C4-2B (cell line): ENCODE measurements around the gene NELFA.

Experiments
- H3K27ac ChIP-seq: fragments of 450-650 bp; 2 replicates; pipeline ENCODE4 v1.5.1; 2017
- ZFX ChIP-seq: fragments of 450-650 bp; IDR thresholded peaks from 2 replicates; pipeline ENCODE4 v1.6.1; 2017
- TF ChIP-seq, protein P1 (sequence below): fragments of 450-650 bp; conservative IDR thresholded peaks from 2 replicates; pipeline ENCODE4 v1.5.1; 2017; ENCODE audit warnings: mild to moderate bottlenecking

The NELFA gene

DNA sequence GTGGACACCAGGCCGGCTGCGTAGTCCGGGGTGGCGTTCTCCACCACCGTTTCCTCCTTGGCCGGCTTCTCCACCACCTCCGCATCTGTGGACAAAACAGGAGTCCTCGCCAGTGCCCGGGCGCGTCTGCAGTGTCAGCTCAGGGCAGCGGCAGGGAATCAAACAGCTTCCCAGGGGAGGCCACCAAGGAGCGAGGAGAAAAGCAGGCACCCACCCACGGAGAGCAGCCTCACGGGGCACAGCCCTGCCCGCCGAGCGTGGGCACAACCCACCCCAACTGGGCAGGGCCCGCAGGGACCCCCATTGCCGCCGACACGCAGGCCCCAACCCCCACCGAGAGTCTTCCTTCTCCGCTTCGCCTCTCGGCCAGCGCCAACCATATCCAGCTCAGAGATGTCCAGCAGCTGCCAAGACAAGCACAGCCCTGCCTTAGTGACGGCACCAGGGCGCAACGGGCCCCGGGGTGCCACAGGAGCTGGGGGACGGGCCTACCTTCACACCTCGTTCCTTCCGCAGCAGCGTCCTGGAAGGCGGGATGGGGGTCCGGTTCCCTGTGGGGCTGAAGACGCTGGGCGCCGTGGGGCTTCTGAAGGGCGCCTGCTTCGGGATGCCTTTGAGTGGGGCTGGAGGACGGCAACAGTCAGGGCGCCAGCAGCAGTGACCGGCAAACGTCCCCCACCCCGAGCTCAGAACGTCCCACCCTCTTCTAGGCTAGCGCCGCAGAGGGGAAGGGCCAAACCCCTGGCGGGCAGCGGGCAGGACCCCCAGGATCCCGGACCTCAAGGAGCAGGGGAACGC lies 22.8 kb downstream of the NELFA start:
- no peak overlapping the region for H3K27ac ChIP-seq
- no peak for TF ChIP-seq ZFX
- TF ChIP-seq, protein P1, sequence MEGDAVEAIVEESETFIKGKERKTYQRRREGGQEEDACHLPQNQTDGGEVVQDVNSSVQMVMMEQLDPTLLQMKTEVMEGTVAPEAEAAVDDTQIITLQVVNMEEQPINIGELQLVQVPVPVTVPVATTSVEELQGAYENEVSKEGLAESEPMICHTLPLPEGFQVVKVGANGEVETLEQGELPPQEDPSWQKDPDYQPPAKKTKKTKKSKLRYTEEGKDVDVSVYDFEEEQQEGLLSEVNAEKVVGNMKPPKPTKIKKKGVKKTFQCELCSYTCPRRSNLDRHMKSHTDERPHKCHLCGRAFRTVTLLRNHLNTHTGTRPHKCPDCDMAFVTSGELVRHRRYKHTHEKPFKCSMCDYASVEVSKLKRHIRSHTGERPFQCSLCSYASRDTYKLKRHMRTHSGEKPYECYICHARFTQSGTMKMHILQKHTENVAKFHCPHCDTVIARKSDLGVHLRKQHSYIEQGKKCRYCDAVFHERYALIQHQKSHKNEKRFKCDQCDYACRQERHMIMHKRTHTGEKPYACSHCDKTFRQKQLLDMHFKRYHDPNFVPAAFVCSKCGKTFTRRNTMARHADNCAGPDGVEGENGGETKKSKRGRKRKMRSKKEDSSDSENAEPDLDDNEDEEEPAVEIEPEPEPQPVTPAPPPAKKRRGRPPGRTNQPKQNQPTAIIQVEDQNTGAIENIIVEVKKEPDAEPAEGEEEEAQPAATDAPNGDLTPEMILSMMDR: no peak

DNA sequence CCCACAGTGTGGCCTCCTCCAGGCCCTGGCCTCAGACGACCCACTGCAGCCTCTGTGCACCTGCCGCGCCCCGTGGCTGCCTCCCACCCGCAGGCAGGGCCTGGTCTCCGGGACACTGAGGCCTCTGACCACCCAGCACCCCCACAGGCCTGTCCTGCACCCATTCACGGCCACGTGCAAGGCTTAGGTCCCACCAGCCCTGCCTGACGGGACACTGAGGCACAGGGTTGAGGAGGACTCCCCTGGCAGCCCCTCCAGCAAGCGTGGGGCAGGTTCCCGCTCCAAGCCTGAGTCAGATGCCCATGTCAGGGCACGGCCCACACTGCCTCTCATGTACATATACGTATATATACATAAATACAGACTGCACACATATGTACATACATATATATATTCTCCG lies 23.5 kb downstream of the NELFA start:
- TF ChIP-seq, protein P1: no peak
- no peak for TF ChIP-seq ZFX
- no peak overlapping the region for H3K27ac ChIP-seq

DNA sequence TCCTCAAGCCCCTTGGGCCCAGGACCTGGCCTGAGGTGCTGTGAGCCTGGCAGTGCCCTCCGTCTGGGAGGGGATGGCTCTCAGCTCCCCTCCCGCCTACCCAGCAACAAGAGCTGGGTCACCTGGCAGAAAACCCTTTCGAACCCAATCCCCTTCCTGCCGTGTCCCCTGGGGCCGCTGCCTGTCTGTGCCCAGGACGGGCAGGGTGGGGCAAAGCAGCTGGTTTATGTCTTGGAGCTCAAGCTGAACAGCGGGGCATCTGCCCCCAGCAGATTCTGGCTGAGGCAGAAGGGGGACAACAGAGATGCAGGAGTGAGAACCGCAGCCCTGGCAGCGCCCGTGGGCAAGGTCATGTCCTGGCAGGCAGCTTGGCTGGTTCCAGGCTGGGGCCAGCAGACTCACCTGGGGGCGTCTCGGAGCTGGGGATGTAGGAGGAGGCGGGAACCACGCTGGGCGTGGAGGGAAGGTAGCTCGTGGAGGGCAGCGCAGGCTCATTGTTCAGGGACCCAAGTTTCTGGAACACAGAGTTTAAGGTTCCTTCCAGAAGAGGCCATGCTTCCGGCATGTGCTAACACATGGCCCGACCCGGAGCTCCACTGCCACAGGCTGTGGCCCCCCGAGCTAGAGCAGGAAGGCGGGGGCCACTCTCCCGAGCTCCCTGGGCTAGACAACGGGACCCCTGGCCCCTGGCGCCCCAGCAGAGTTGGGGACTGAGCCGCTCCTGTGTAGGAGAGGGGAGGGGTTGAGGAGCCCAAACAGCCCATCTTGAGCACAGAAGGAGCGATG lies 24.2 kb downstream of the NELFA start:
- no peak overlapping the region for H3K27ac ChIP-seq
- TF ChIP-seq, protein P1: no peak
- no peak for TF ChIP-seq ZFX

GRCh38 chr4:1983846-1984405 lies 24.8 kb downstream of the NELFA start:
- H3K27ac ChIP-seq: no peak overlapping the region
- TF ChIP-seq, protein P1: no peak
- TF ChIP-seq ZFX: no peak

GRCh38 chr4:1983053-1983845 lies 25.5 kb downstream of the NELFA start:
- TF ChIP-seq, protein P1: no peak
- no peak for TF ChIP-seq ZFX
- H3K27ac ChIP-seq: no peak overlapping the region

DNA sequence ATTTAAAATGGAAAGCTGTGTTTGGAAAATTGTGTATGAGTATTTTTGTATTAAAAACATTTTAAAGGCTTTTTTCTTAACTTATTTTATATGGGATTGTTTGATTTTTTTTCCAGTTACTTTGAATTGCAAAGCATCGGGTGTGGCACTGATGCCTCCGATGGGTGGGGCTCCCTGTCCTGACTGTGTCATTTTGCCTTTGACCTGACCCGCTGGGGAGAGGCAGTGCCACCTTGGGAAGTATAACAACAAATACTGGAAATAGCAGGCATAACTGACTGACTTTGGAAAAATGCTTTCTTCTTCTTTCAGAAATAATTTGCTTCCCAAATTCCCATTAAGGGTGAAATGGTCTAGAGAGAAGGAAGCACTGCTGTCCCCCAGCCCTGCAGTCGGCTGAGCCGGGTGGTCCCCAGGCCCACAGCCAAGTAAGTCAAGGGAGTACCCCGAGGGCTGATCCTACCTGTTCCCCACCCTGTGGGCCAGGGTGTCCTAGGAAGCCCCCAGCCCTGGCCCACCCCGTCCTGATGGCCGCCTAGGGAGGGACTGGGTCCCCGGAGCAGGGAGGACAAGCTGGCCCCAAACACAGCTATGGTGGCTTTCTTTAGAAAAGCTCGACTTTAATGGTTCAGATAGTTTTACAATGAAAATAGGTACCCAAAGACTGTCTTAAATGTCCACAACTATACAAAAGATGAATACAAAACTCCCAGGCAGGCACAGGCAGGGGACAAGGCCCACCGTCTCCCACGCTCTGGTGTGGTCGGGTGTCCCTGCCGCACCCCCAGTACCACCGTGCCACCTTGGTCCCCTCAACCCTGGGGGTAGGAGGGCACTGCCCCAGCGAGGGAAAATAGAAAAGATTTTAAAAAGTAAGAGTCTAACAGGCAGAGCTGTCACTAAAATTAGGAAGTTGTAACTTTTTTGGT lies 26.4 kb downstream of the NELFA start:
- no peak overlapping the region for H3K27ac ChIP-seq
- no peak for TF ChIP-seq ZFX
- TF ChIP-seq, protein P1: no peak
